Brain microvascular endothelial cell (primary cell): ENCODE results near the gene OTUD5.

ENCODE experiments used
- DNase-seq: peaks from one replicate; pipeline ENCODE4 v3.0.0-alpha.2; 2020
- H3K27ac ChIP-seq: fragments of 250-450 bp; sonication (Bioruptor Pico); 2 replicates; pipeline ENCODE4 v1.5.1; 2020; ENCODE audit warnings: mild to moderate bottlenecking, moderate library complexity
- H3K27me3 ChIP-seq: fragments of 250-450 bp; sonication (Bioruptor Pico); replicated peaks from 2 replicates; pipeline ENCODE4 v1.5.1; 2020; ENCODE audit warnings: mild to moderate bottlenecking
- H3K36me3 ChIP-seq: fragments of 250-450 bp; sonication (Bioruptor Pico); replicated peaks from 2 replicates; pipeline ENCODE4 v1.5.1; 2020; ENCODE audit warnings: mild to moderate bottlenecking
- H3K4me3 ChIP-seq: 2 replicates; pipeline ENCODE4 v1.5.1; 2011; ENCODE audit warnings: low read depth, mild to moderate bottlenecking, control low read depth, low read length, moderate library complexity
- CTCF ChIP-seq: IDR thresholded peaks from 2 replicates; pipeline ENCODE4 v1.5.1; 2011; ENCODE audit warnings: low read depth, mild to moderate bottlenecking, moderate library complexity, low read length, control low read depth, inconsistent platforms; ENCODE audit errors: missing control alignments
- in situ Hi-C: cut with HindIII; loops from 2 replicates; pipeline ENCODE4 v1.10.0; 2017; ENCODE audit warnings: low sequenced_read_pairs, low pct_ligation_motif_present

Gene OTUD5

GRCh38 chrX:48971249-48972219 lies 14.1 kb upstream of the OTUD5 start, which contains the start of gene KCND1:
Gene KCND1 (minus strand): TSS chrX:48971844. CDS start chrX:48970271, 1,573 bp downstream.
- in situ Hi-C loops, result no loop called here
- no peaks in the 10 kb centered on the region for H3K27me3 ChIP-seq
- no peak within 1 kb of the TSS for H3K27ac ChIP-seq
- H3K36me3 ChIP-seq, result no peaks in the 10 kb centered on the region
- no peak for TF ChIP-seq CTCF
- H3K4me3 ChIP-seq, result peak within 1 kb of the TSS; percentile 50
- peak; percentile 2 for DNase-seq

GRCh38 chrX:48969471-48969870 lies 12.1 kb upstream of the OTUD5 start:
- no peaks in the 10 kb centered on the region for H3K36me3 ChIP-seq
- in situ Hi-C loops, result no loop called here
- no peak overlapping the region for H3K4me3 ChIP-seq
- H3K27me3 ChIP-seq, result no peaks in the 10 kb centered on the region
- no peak for TF ChIP-seq CTCF
- H3K27ac ChIP-seq, result no peak overlapping the region
- DNase-seq, result no peak

GRCh38 chrX:48968377-48968776 lies 11.0 kb upstream of the OTUD5 start:
- in situ Hi-C loops, result no loop called here
- H3K27me3 ChIP-seq, result no peaks in the 10 kb centered on the region

GRCh38 chrX:48966796-48967579 lies 9.6 kb upstream of the OTUD5 start:
- DNase-seq, result peak; percentile 25
- no peaks in the 10 kb centered on the region for H3K36me3 ChIP-seq
- in situ Hi-C loops, result no loop called here
- H3K4me3 ChIP-seq, result no peak overlapping the region
- no peaks in the 10 kb centered on the region for H3K27me3 ChIP-seq
- no peak overlapping the region for H3K27ac ChIP-seq
- no peak for TF ChIP-seq CTCF

More at GRCh38 chrX:48968377-48968776, 11.0 kb upstream of the OTUD5 start:
- Histone ChIP-seq H3K27ac (no peak overlapping the region), H3K36me3 (no peaks in the 10 kb centered on the region), H3K4me3 (no peak overlapping the region)
- DNase-seq, result no peak
- no peak for TF ChIP-seq CTCF

- Histone ChIP-seq H3K4me3 (no peak overlapping the region), H3K27me3 (no peaks in the 10 kb centered on the region), H3K36me3 (no peaks in the 10 kb centered on the region), H3K27ac (no peak overlapping the region)
- DNase-seq, result no peak
- in situ Hi-C loops, result no loop called here
- no peak for TF ChIP-seq CTCF
Measured at GRCh38 chrX:48965959-48966358, 8.6 kb upstream of the OTUD5 start.
